HG02852 (cell line): ENCODE measurements around the gene REM2.

Experiments
- ATAC-seq: cut with Tn5 transposase; IDR thresholded peaks from one replicate; pipeline ENCODE4 v1.9.1; 2021; ENCODE audit warnings: mild to moderate bottlenecking, moderate library complexity; ENCODE audit not compliant: unreplicated experiment

The REM2 gene, protein sequence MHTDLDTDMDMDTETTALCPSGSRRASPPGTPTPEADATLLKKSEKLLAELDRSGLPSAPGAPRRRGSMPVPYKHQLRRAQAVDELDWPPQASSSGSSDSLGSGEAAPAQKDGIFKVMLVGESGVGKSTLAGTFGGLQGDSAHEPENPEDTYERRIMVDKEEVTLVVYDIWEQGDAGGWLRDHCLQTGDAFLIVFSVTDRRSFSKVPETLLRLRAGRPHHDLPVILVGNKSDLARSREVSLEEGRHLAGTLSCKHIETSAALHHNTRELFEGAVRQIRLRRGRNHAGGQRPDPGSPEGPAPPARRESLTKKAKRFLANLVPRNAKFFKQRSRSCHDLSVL

DNA sequence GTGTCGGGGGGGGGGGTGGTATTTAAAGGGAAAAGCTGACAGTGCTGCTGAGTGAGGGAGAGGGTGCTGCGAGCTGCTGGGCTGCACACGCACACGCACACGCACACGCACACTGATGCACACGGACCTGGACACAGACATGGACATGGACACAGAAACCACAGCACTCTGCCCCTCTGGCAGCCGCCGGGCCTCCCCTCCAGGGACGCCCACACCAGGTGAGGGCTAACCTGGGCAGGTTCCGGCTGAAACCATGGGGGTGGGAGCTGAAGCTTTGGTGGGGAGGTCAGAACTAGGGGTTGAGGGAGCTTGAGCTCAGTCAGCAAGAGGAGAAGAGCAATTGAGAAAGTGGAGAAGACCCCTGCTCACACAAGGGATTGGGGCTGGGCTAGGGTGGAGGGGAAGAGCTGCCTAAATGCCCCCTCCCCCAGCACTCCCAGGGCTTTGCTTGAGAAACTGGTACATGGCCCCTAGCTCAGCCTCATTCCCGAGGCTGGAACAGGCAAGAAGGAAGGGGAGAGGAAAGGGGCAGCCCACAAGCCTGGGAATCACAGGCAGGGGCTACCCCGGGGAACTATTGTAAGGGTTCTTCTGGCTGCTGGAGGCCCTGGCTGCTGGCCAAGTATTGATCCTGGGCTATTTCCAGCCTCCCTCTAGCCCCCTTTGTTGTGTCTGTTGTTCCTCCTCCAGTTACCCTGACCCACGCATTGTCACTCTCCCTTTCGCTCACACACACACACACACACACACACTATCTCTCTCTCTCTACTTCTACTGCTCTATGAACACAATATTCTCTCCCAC lies at the start of gene REM2:
Gene REM2, plus strand, starts transcription at position 50 of the 804 bp plus-strand sequence. Its CDS starts 66 bp downstream, at position 116.
- no peak for ATAC-seq

DNA sequence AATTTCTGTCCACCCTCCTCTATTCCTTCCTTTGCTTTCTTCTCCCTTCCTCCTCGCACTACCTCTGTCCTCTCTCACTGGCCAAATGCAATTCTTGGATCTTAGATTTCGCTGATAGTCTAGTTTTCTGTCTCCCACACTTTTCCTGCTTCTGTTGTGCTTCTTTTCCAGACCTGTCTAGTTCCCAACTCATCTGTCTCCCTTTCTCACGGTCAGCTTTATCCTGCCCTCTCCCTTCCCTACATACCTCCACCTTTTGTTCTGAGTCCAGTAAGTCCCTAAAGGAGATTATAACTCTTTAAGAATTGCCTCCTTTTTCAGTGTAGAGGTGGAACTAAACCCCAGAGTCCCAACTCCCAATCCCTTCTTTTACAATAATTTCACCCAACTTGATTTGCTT lies 47.5 kb upstream of the REM2 start:
- ATAC-seq, result no peak

DNA sequence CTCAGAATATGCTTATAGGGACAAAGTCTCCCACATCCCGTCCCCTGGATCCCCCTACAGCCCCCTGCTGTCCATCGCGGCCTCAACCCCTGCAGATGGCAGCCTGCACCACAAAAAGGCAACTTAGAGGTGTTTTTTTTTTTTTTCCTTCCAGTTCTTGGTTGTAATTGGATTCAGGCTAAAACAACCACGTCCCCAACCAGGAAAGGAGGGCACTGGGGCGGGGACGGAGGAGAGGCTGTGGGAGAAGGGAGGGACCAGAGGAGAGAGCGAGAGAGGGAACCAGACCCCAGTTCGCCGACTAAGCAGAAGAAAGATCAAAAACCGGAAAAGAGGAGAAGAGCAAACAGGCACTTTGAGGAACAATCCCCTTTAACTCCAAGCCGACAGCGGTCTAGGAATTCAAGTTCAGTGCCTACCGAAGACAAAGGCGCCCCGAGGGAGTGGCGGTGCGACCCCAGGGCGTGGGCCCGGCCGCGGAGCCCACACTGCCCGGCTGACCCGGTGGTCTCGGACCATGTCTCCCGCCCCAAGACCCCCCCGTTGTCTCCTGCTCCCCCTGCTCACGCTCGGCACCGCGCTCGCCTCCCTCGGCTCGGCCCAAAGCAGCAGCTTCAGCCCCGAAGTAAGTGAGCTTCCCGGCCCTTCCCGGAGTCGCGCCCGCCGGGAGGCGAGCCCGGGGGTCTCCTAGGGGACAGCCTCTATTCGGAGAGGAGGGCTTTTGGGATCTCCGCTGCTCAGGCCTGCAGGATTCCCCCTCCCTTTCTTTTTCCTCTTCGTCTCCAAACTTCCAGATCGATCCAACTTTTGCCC lies 46.5 kb upstream of the REM2 start, which contains the start of gene MMP14:
Gene MMP14, plus strand, starts transcription at position 285 of the 813 bp plus-strand sequence. Its CDS starts 233 bp downstream, at position 518.
- no peak for ATAC-seq

DNA sequence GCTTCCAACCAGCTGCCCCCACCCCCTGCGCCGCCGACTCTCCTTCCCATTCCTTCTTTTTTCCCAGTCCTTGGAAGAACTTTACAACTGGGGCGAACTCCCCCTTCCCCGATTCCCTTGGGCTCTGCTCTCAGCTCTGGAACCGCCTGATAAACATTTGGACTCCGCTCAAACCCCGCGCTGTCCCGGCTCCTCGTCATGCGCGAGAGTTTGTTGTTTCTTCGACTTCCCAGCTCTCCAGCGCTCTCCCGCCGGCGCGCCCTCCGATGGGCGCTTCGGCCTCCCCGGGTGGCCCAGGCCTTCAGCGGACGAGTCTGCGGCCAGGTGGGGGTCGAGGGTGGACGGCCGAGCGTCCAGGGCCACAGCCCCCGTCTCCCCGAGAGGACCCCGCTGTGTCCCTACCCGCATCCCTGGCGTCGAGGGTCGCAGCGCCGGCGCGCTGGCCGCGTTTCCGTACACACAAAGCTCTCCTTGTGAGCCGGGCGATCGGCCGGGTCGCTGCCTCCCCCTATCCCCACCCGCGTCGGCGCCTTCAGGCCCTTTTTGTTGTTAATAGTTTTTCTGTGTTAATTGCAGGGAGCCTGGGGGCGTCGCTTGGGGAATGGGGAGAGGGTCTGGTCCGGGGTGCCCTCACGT lies 45.8 kb upstream of the REM2 start:
- ATAC-seq, result no peak

DNA sequence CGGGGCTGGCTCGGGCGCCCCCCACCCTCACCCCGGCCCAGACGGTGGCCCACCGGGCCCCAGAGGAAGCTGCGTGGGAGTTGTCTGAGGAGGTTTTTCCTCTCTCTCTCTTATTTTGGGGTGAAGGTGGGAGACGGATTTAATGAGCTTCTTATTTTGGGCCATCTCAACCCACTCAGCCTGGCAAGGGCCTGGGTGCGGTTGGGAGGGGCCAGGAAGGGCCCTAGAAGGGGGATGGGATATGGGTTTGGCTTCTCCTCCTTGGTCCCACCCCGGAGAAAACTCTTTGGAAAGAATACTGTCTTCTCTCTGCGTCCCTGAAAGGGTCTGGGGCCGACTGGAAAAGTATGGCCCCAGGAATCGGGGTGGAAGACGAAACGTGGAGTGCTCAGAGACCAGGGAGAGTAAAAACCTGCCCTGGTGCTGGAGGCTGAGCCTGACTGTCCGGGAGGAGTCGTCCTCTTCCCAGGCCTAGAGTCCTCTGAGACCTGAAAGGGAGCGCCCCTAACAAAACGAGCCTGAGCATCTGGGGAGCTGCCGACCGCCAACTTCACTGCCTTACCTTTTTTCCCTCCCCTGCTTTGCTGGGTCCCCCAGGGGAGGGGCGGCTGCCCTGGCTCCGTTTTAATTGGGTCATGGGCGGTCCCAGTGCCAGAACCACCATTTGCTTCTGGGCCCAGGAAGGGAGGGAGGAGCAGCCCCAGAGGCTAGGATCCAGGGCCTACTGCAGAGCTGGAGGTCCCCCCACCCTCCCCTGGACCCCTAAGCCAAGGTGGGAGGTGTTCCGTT lies 45.1 kb upstream of the REM2 start:
- no peak for ATAC-seq

DNA sequence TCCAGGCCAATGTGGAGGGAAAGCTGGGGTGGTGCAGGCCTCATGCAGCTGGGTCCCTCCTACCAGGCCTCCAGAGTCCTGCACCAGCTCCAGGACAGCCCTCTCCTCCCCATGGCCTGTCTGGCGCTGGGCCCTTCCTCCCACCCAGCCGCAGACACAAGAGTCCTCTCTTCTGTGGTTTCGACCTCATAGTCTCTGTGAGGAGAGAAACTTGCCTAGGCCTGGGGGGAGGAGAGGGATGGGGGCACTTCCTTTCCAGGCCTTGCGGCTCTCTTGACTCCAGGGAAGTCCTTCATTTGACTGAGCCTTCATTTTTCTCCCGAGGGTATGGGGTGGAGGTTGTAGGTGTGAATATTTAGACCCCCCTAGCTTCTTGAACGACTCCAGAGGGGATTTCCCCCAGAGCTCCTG lies 44.4 kb upstream of the REM2 start:
- no peak for ATAC-seq

DNA sequence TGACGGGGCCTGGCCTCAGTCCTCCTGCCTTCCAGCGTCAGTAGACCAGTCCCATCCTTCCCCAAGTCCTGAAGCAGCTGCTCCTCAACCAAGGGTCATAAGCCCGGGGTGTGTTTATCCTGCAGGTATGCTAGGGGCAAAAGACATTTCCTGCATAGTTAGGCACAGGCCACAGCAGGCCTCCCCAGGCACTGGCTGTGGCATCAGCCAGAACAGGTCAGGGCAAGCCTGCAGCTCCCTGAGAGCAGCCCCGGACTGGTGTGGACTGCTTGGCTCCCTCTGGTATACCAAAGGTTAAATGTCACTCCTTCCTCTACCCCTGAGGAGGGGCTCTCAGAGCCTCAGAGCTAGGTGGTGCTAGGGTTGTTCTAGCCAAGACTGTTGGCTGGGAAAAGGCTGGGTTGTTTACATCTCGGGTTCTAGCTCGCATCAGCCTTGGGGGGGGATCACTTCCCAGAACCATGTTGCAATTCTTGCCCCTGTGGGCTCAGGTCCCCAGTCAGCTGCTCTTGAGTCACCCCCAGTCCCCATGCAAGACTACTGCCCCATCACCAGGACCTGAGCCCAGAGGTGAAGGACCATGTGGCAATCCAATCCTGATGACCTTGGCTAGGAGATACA lies 43.8 kb upstream of the REM2 start:
- no peak for ATAC-seq

DNA sequence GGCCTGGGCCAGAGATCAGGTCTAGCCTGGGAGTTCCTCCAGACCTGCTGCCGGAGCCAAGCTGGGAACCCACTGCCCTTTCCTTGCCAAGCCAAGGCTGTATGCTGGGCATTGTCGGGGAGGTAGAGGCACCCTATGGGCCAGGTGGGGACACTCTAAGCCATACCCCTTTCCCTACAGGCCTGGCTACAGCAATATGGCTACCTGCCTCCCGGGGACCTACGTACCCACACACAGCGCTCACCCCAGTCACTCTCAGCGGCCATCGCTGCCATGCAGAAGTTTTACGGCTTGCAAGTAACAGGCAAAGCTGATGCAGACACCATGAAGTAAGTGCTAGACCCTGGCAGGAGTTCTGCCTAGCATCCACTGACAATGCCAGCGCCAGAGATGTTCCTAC lies 41.7 kb upstream of the REM2 start:
- no peak for ATAC-seq

DNA sequence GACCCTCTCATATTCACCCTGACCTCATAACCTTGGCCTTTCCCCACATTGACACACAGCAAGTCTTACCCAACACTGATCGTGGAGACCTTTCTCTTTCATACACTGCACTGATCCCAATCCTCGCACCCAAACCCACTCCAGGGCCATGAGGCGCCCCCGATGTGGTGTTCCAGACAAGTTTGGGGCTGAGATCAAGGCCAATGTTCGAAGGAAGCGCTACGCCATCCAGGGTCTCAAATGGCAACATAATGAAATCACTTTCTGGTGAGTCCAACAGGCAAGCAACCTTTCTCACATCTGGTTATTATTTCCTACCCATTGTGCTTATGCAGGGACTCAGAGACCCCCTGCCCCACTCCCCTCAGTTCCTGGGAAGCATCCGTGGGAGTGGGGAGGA lies 41.3 kb upstream of the REM2 start:
- ATAC-seq, result no peak

DNA sequence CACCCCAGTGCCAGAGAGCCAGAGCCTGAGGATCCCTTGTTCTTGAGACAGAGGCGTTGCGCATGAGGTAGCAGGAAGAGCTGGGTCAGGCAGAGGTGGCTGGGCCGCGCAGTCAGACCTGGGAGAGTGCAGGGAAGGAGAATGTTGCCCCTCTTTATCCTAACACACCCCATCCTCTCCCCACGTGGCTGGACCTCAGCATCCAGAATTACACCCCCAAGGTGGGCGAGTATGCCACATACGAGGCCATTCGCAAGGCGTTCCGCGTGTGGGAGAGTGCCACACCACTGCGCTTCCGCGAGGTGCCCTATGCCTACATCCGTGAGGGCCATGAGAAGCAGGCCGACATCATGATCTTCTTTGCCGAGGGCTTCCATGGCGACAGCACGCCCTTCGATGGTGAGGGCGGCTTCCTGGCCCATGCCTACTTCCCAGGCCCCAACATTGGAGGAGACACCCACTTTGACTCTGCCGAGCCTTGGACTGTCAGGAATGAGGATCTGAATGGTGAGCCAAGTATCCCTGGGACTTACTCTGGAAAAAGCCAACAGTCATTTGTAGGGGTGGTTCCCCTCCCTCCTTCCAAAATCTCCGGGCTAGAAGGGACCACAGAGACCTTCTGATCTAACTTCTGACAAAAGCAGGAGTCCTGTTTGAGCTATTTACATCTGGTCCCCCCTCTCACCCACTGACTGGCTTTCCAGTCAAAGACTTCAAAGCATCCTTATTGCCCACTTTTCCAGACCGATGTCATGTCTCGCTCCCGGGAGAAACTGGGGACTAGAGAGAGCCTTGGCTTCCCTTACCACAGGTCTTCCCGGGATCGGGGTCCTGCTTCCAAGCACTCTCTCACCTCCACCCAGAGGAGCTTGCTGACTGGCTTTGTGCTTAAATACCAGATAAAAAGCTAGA lies 40.6 kb upstream of the REM2 start:
- no peak for ATAC-seq

DNA sequence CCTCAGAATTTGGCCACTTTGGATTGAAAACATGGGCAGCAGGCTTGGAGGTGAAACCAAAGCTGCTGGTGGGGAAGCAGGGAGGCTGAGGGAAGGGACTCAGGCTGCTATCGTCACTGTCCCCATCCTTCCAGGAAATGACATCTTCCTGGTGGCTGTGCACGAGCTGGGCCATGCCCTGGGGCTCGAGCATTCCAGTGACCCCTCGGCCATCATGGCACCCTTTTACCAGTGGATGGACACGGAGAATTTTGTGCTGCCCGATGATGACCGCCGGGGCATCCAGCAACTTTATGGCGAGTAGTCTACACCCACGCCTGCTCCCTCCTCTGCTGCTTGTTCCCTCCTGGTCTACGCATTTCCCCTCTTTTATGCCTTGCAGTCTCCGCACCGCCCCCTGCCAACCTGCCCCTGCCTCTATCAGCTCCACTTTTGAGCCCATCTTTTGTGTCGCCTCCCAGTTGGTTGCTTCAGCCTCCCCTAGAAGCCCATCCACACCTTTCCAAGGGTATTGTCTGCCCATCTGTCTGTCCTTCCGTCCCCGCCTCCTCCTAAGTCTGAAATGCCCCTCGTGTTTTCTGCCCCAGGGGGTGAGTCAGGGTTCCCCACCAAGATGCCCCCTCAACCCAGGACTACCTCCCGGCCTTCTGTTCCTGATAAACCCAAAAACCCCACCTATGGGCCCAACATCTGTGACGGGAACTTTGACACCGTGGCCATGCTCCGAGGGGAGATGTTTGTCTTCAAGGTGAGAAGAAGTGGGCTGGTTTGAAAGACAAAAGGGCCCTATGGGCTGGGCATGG lies 39.7 kb upstream of the REM2 start:
- no peak for ATAC-seq

DNA sequence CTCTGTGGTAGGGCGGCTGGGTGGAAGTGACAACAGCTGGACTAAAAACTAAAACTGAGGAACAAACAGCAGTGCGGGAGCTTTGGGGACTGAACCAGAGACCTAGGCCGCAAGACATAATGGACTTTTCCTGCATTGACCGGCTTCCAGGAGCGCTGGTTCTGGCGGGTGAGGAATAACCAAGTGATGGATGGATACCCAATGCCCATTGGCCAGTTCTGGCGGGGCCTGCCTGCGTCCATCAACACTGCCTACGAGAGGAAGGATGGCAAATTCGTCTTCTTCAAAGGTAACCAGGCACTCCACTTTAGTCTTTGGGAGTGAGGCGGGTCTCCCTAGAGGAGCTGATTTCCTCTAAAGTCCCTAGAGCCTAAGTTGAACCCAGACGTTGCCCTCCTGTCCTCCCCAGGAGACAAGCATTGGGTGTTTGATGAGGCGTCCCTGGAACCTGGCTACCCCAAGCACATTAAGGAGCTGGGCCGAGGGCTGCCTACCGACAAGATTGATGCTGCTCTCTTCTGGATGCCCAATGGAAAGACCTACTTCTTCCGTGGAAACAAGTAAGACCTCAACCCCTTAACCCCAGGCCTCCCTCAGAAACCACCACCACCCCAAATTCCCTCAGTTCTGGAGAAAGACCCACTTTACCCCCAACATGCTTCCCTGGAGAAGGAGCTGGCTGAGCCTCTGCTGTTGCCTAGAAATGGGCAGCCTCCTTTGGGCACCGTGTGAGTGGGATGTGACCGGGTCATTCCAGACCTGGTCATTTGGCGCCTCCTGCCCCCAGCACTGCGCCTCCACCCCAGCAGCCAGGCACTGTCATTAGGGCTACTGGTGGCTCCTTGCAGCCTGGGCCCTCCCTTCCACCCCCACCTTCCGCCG lies 38.6 kb upstream of the REM2 start:
- no peak for ATAC-seq

DNA sequence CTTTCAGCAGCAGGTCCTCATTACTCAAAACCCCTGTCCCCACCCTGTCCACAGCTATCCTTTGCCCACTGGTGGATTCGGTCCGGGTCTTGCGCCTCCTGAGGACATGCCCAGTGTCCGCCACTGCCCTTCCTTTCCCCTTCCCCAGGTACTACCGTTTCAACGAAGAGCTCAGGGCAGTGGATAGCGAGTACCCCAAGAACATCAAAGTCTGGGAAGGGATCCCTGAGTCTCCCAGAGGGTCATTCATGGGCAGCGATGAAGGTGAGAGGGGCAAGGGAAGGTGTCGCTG lies 38.0 kb upstream of the REM2 start:
- ATAC-seq, result no peak

DNA sequence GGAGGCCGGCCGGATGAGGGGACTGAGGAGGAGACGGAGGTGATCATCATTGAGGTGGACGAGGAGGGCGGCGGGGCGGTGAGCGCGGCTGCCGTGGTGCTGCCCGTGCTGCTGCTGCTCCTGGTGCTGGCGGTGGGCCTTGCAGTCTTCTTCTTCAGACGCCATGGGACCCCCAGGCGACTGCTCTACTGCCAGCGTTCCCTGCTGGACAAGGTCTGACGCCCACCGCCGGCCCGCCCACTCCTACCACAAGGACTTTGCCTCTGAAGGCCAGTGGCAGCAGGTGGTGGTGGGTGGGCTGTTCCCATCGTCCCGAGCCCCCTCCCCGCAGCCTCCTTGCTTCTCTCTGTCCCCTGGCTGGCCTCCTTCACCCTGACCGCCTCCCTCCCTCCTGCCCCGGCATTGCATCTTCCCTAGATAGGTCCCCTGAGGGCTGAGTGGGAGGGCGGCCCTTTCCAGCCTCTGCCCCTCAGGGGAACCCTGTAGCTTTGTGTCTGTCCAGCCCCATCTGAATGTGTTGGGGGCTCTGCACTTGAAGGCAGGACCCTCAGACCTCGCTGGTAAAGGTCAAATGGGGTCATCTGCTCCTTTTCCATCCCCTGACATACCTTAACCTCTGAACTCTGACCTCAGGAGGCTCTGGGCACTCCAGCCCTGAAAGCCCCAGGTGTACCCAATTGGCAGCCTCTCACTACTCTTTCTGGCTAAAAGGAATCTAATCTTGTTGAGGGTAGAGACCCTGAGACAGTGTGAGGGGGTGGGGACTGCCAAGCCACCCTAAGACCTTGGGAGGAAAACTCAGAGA lies 37.0 kb upstream of the REM2 start:
- no peak for ATAC-seq

DNA sequence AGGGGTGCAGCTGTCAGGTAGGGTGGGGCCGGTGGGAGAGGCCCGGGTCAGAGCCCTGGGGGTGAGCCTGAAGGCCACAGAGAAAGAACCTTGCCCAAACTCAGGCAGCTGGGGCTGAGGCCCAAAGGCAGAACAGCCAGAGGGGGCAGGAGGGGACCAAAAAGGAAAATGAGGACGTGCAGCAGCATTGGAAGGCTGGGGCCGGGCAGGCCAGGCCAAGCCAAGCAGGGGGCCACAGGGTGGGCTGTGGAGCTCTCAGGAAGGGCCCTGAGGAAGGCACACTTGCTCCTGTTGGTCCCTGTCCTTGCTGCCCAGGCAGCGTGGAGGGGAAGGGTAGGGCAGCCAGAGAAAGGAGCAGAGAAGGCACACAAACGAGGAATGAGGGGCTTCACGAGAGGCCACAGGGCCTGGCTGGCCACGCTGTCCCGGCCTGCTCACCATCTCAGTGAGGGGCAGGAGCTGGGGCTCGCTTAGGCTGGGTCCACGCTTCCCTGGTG lies 36.2 kb upstream of the REM2 start:
- no peak for ATAC-seq
